A549 treated with Hydrocortisone at 1 μM for 4 hours (cell line): ENCODE measurements around the gene LYL1. TPM values are rescaled to one million over a fixed set of nuclear protein-coding genes. Genes with fewer than 3 reads are reported as not detected.

Experiments used
- total RNA-seq: library from RNA; stranded (reverse); fragments of 200-300 nt; extraction: Qiagen RNA extraction; gene quantifications from 5 replicates; pipeline ENCODE4 v1.2.3, GENCODE V29; 2022

LYL1 gene
- total RNA-seq = 0.67 to 1.1 TPM (median 0.71 TPM) in 5 replicates

GRCh38 chr19:13102666-13103580 lies at the start of gene LYL1:
Gene LYL1 (minus strand): TSS chr19:13102858. CDS start chr19:13101171, 1,687 bp downstream.

DNA sequence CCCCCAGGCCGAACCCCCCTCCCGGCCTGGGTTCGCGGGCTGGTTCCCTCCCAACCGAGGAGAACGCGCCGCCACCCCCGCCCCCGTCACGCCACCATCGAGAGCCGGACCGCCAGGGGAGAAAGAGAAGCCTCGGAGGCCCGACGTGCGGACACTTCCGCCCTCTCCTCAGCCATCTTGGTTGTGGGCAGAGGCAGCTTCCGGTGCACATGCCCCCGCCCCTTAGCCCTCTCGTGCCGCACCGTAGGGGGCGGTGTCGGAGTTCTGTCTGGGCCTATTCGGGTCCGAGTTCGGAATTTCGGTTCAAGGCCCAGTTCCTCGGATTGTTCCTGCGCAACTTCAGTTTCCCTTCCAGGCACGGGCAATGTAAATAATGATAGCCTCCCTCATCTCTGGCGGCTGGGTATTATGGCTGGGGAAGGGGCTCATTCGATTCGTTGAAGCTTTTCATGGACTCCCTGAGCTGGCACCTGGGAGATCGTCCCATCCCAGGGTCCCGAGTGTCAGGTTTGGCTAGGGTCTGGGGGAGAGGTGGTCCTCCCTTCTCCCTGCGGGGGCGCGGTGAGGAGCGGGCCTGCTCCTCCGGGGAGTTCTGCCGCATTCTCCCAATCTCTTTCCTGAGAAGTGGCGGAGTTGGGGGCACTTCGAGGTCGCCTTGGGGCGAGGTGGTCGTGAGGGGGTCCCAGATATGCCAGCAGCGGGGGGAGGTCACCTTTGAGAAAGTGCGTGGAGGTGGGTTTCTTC lies 47.7 kb upstream of the LYL1 start, which contains the start of the genes IER2 and STX10:
Gene IER2 (plus strand): TSS at position 225 of the 744 bp plus-strand sequence. CDS start 2,776 bp downstream, outside the sequence.
Gene STX10 (minus strand): TSS at position 189 of the 744 bp plus-strand sequence. CDS start 202 bp downstream, outside the sequence.

DNA sequence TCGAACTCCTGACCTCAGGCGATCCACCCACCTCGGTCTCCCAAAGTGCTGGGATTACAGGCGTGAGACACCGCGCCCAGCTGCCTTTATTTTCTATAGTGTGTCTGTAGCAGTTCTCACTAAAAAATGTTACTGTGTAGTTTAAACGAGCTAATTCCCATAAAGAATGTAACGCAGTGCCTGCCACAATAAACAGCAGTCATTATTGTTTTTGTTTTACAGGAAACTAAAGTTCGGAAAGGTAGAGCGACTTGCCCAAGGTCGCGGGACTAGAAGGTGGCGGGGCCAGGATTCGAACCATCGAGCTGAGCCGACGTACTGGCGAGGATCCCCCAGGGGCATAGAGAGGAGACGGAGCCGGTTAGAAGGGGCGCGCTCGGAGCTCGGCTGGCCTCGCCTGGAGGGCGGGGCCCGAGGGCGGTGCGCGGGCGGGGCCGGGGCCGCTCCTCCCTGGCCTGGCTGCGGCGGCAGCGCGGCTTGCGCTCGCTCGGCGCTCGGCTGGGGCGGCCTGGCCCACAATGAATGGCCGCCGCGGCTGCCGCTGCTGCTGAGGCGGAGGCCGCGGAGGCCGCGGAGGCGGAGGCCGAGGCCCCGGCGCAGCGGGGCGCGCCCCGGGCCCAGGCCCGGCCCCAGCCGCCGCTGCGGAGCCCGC lies 15.2 kb upstream of the LYL1 start, which contains the start of gene NACC1:
Gene NACC1 (plus strand): TSS at position 493 of the 652 bp plus-strand sequence. CDS start 16,944 bp downstream, outside the sequence.

GRCh38 chr19:13116282-13117175 lies 13.9 kb upstream of the LYL1 start, which contains the start of gene TRMT1:
Gene TRMT1 (minus strand): TSS chr19:13116740. CDS start chr19:13116399, 341 bp downstream.

Other genes with a start within 250 kb of the LYL1 start
- 27.5 to 33.2 TPM (median 30.3 TPM) in 5 replicates for gene DNASE2, start 221.4 kb downstream of the LYL1 start, total RNA-seq
- gene KLF1, start 215.7 kb downstream of the LYL1 start, total RNA-seq = 0.06 to 0.08 TPM in 2 of 5 replicates, not detected in the others
- 8.5 to 11.9 TPM (median 9.3 TPM) in 5 replicates for gene GCDH, start 211.7 kb downstream of the LYL1 start, total RNA-seq
- gene SYCE2, start 183.6 kb downstream of the LYL1 start, total RNA-seq = 0.18 to 0.65 TPM (median 0.44 TPM) in 5 replicates
- 66.6 to 76.5 TPM (median 69.3 TPM) in 5 replicates for gene FARSA, start 169.1 kb downstream of the LYL1 start, total RNA-seq
- gene CALR, start 164.2 kb downstream of the LYL1 start, total RNA-seq = 488 to 572 TPM (median 509 TPM) in 5 replicates
- 74.5 to 80.5 TPM (median 76.9 TPM) in 5 replicates for gene RAD23A, start 157.0 kb downstream of the LYL1 start, total RNA-seq
- gene GADD45GIP1, start 145.6 kb downstream of the LYL1 start, total RNA-seq = 26.3 to 58.4 TPM (median 52.1 TPM) in 5 replicates
- 0.07 TPM in 1 of 5 replicates, not detected in the others for gene DAND5, start 133.3 kb downstream of the LYL1 start, total RNA-seq
- 2.7 to 4.4 TPM (median 4.3 TPM) in 5 replicates for gene NFIX, start 107.4 kb downstream of the LYL1 start, total RNA-seq
- 34.8 to 42.7 TPM (median 36.4 TPM) in 5 replicates for gene TRMT1, start 13.9 kb upstream of the LYL1 start, total RNA-seq
- 29.0 to 39.7 TPM (median 38.2 TPM) in 5 replicates for gene NACC1, start 15.4 kb upstream of the LYL1 start, total RNA-seq
- gene STX10, start 47.5 kb upstream of the LYL1 start, total RNA-seq = 41.0 to 54.7 TPM (median 52.0 TPM) in 5 replicates
- 32.1 to 46.5 TPM (median 41.5 TPM) in 5 replicates for gene IER2, start 47.6 kb upstream of the LYL1 start, total RNA-seq